WTC11 (cell line): Measurements from ENCODE around the gene IL16. TPM values are rescaled to one million over a fixed set of nuclear protein-coding genes. Genes with fewer than 3 reads are reported as not detected.

Experiments
- ATAC-seq: fragments of 200-7000 bp; cut with Tn5 transposase; 2 replicates; pipeline ENCODE4 v1.10.0; 2021; ENCODE audit warnings: mild to moderate bottlenecking, moderate library complexity
- CTCF ChIA-PET: fragments of 300-600 bp; sonication (Branson Sonifier 250); formaldehyde crosslinking; loops from one replicate; lab custom pipeline; 2021; ENCODE audit warnings: antibody characterized with exemption; lab: Charles Lee
- POLR2A ChIA-PET: fragments of 350-600 bp; sonication (Branson Sonifier 250); formaldehyde crosslinking; loops from one replicate; lab custom pipeline; 2021; ENCODE audit warnings: antibody characterized with exemption; lab: Charles Lee
- DNase-seq: peaks from one replicate; pipeline ENCODE4 v3.0.0; 2021; ENCODE audit warnings: low spot score
- H3K27ac Mint-ChIP-seq: 2 replicates; pipeline ENCODE4 v1.8.0; 2021; ENCODE audit warnings: mixed read lengths
- H3K27me3 Mint-ChIP-seq: 2 replicates; pipeline ENCODE4 v1.8.0; 2021; ENCODE audit warnings: low read depth, mild to moderate bottlenecking, moderate library complexity, mixed read lengths
- H3K36me3 Mint-ChIP-seq: 2 replicates; pipeline ENCODE4 v1.8.0; 2021; ENCODE audit warnings: mixed read lengths
- H3K4me1 Mint-ChIP-seq: 2 replicates; pipeline ENCODE4 v1.8.0; 2022; ENCODE audit warnings: mixed read lengths
- H3K4me3 Mint-ChIP-seq: 2 replicates; pipeline ENCODE4 v1.8.0; 2021; ENCODE audit warnings: mild to moderate bottlenecking, moderate library complexity, mixed read lengths
- H3K9me3 Mint-ChIP-seq: 2 replicates; pipeline ENCODE4 v1.8.0; 2021; ENCODE audit warnings: mixed read lengths
- EMX1 ChIP-seq: fragments of 250-450 bp; sonication (Bioruptor Pico); IDR thresholded peaks from 2 replicates; pipeline ENCODE4 v1.8.0; 2021; ENCODE audit warnings: mild to moderate bottlenecking
- ERG ChIP-seq: fragments of 250-450 bp; sonication (Bioruptor Pico); IDR thresholded peaks from 2 replicates; pipeline ENCODE4 v1.8.0; 2021; ENCODE audit warnings: mild to moderate bottlenecking
- FOXJ3 ChIP-seq: sonication (generic); formaldehyde crosslinking; IDR thresholded peaks from 2 replicates; pipeline ENCODE4 v1.9.0; 2021; ENCODE audit warnings: missing genetic modification reagents, mild to moderate bottlenecking, borderline replicate concordance
- IRF2 ChIP-seq: sonication (generic); formaldehyde crosslinking; IDR thresholded peaks from 2 replicates; pipeline ENCODE4 v1.8.0; 2022; ENCODE audit warnings: low read depth, missing genetic modification reagents, borderline replicate concordance
- NR1H2 ChIP-seq: sonication (generic); formaldehyde crosslinking; IDR thresholded peaks from 2 replicates; pipeline ENCODE4 v1.9.0; 2021; ENCODE audit warnings: mild to moderate bottlenecking, moderate library complexity, missing genetic modification reagents
- USF2 ChIP-seq: sonication (generic); formaldehyde crosslinking; IDR thresholded peaks from 2 replicates; pipeline ENCODE4 v1.8.1; 2023; ENCODE audit warnings: mild to moderate bottlenecking, missing genetic modification reagents, moderate library complexity
- ZNF396 ChIP-seq: fragments of 250-450 bp; sonication (Bioruptor Pico); IDR thresholded peaks from 2 replicates; pipeline ENCODE4 v1.8.0; 2021; ENCODE audit warnings: mild to moderate bottlenecking, moderate library complexity, borderline replicate concordance
- ZNF425 ChIP-seq: fragments of 250-450 bp; sonication (Bioruptor Pico); conservative IDR thresholded peaks from 2 replicates; pipeline ENCODE4 v1.9.0; 2021; ENCODE audit warnings: mild to moderate bottlenecking
- ZNF532 ChIP-seq: fragments of 250-450 bp; sonication (Bioruptor Pico); IDR thresholded peaks from 2 replicates; pipeline ENCODE4 v1.9.0; 2021; ENCODE audit warnings: mild to moderate bottlenecking, borderline replicate concordance
- total RNA-seq: library from RNA; stranded (reverse); gene quantifications from 3 replicates; pipeline ENCODE4 v1.2.3, GENCODE V29; 2021
- TF ChIP-seq, protein P1 (sequence below): sonication (generic); formaldehyde crosslinking; conservative IDR thresholded peaks from 2 replicates; pipeline ENCODE4 v1.8.1; 2022; ENCODE audit warnings: mild to moderate bottlenecking, missing genetic modification reagents
- TF ChIP-seq, protein P2 (sequence below): sonication (generic); formaldehyde crosslinking; IDR thresholded peaks from 2 replicates; pipeline ENCODE4 v1.8.1; 2022; ENCODE audit warnings: low read depth, mild to moderate bottlenecking, moderate library complexity, missing genetic modification reagents, borderline replicate concordance
- TF ChIP-seq, protein P3 (sequence below): sonication (generic); formaldehyde crosslinking; IDR thresholded peaks from 2 replicates; pipeline ENCODE4 v1.8.1; 2023; ENCODE audit warnings: mild to moderate bottlenecking, moderate library complexity, missing genetic modification reagents

The IL16 gene
- total RNA-seq, 1 experiment from 2014 or later, result 0.61 TPM

- Mint-ChIP-seq H3K27ac (no peak overlapping the region), H3K36me3 (no peaks in the 10 kb centered on the region), H3K4me1 (no peaks in the 10 kb centered on the region), H3K4me3 (no peak overlapping the region), H3K9me3 (no peaks in the 10 kb centered on the region), H3K27me3 (no peaks in the 10 kb centered on the region; the same call in 1 of the 2 replicates)
- no peak for ATAC-seq
- CTCF ChIA-PET, result interaction anchor here (1.6 kb wide), 1 partner anchor 43 kb away, joined by 6 read pairs; no protein-coding TSS in a partner anchor
- POLR2A ChIA-PET, result no interaction called here
- DNase-seq, result no peak
- no peak for TF ChIP-seq FOXJ3
- no peak for TF ChIP-seq IRF2 (CRISPR knock-in tag)
- no peak for TF ChIP-seq ERG (CRISPR knock-in tag)
- TF ChIP-seq, protein P1, sequence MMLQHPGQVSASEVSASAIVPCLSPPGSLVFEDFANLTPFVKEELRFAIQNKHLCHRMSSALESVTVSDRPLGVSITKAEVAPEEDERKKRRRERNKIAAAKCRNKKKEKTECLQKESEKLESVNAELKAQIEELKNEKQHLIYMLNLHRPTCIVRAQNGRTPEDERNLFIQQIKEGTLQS (CRISPR knock-in tag), result no peak
- TF ChIP-seq EMX1, result no peak
- no peak for TF ChIP-seq ZNF425 (CRISPR knock-in tag)
- TF ChIP-seq, protein P2, sequence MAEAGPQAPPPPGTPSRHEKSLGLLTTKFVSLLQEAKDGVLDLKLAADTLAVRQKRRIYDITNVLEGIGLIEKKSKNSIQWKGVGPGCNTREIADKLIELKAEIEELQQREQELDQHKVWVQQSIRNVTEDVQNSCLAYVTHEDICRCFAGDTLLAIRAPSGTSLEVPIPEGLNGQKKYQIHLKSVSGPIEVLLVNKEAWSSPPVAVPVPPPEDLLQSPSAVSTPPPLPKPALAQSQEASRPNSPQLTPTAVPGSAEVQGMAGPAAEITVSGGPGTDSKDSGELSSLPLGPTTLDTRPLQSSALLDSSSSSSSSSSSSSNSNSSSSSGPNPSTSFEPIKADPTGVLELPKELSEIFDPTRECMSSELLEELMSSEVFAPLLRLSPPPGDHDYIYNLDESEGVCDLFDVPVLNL, result no peak
Measured at GRCh38 chr15:81223346-81223971, 26.8 kb downstream of the IL16 start.

DNA sequence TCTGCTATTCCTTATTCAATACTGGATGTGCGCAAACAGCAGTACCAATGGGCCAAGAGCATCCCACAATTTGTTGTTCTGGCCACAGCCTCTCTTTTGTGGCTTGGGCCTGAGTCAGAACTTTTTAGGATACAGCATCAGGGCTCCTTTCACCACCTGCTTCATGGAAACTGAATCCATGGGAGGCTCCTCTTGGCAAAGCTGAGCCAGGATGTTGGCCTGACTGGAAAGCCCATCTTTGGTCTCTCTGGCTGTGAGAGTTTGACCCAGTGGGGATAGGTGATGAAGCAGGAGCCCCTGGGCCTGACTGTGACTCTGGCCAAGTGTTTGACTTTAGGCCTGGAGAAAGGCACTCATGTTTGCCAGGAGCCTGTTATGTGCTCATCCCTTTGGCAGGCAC is 27.6 kb downstream of the IL16 start:
- no peak overlapping the region for H3K27ac Mint-ChIP-seq
- no peak overlapping the region for H3K4me3 Mint-ChIP-seq
- no peaks in the 10 kb centered on the region for H3K9me3 Mint-ChIP-seq
- POLR2A ChIA-PET, result no interaction called here
- CTCF ChIA-PET, result interaction anchor here (1.6 kb wide), 1 partner anchor 42 kb away, joined by 6 read pairs; no protein-coding TSS in a partner anchor
- ATAC-seq (no peak), DNase-seq (no peak)
- H3K4me1 Mint-ChIP-seq, result no peaks in the 10 kb centered on the region
- H3K27me3 Mint-ChIP-seq, result no peaks in the 10 kb centered on the region; the same call in 1 of the 2 replicates
- H3K36me3 Mint-ChIP-seq, result no peaks in the 10 kb centered on the region
- TF ChIP-seq ZNF532 (CRISPR knock-in tag) (no peak), USF2 (no peak), ZNF396 (CRISPR knock-in tag) (no peak), NR1H2 (CRISPR knock-in tag) (no peak)
- TF ChIP-seq, protein P3, sequence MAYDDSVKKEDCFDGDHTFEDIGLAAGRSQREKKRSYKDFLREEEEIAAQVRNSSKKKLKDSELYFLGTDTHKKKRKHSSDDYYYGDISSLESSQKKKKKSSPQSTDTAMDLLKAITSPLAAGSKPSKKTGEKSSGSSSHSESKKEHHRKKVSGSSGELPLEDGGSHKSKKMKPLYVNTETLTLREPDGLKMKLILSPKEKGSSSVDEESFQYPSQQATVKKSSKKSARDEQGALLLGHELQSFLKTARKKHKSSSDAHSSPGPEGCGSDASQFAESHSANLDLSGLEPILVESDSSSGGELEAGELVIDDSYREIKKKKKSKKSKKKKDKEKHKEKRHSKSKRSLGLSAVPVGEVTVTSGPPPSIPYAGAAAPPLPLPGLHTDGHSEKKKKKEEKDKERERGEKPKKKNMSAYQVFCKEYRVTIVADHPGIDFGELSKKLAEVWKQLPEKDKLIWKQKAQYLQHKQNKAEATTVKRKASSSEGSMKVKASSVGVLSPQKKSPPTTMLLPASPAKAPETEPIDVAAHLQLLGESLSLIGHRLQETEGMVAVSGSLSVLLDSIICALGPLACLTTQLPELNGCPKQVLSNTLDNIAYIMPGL (CRISPR knock-in tag), result no peak
